Mucosa of descending colon (tissue), 3 donors: ENCODE measurements around the gene TCL1A. TPM values are rescaled to one million over a fixed set of nuclear protein-coding genes. Genes with fewer than 3 reads are reported as not detected.

ENCODE experiments used
- ATAC-seq: fragments of 200-7000 bp; cut with Tn5 transposase; one replicate; pipeline ENCODE4 v1.9.1; 2020; ENCODE audit warnings: mild to moderate bottlenecking, moderate library complexity
- DNase-seq, 3 donors: peaks; one replicate each; pipeline ENCODE4 v3.0.0-alpha.2; 2020
- H3K36me3 ChIP-seq: fragments of 200-600 bp; one replicate; pipeline ENCODE4 v1.8.0; 2021; ENCODE audit warnings: low read depth, mild to moderate bottlenecking
- H3K4me1 ChIP-seq: fragments of 200-600 bp; one replicate; pipeline ENCODE4 v1.8.0; 2021; ENCODE audit warnings: low read depth, mild to moderate bottlenecking
- H3K4me3 ChIP-seq: fragments of 200-600 bp; one replicate; pipeline ENCODE4 v1.8.0; 2021; ENCODE audit warnings: mild to moderate bottlenecking
- H3K9me3 ChIP-seq: fragments of 200-600 bp; one replicate; pipeline ENCODE4 v1.8.0; 2021; ENCODE audit warnings: mild to moderate bottlenecking
- intact Hi-C, 2 donors: fragments of 100-400 bp; cut with DNase I in 1 of 2; cut with micrococcal nuclease in 1 of 2; formaldehyde crosslinking; loops; one replicate each; pipeline versions ENCODE4 v1.11.0 to v1.11.1; 2022; cut with DNase I, micrococcal nuclease
- total RNA-seq, 3 donors: library from RNA; stranded (reverse); fragmentation: NEBNext Ultra II Directional in 2 of 3; extraction: Animal tissue kit (Norgen Biotek cat#: 25700) in 2 of 3; gene quantifications; one replicate each; pipeline versions ENCODE4 v1.2.1 to v1.2.4, GENCODE V29; 2021 to 2023
- TF ChIP-seq, protein P1 (sequence below): fragments of 200-600 bp; IDR thresholded peaks from one replicate; pipeline ENCODE4 v1.8.0; 2022; ENCODE audit warnings: antibody characterized with exemption, mild to moderate bottlenecking
- donor health status: DM: no; HTN: no; CAD: no; lungs with moderate emphysema.
- donor health status: DM: no; HTN: no; CAD: no.
- donor health status: DM: no; HTN: yes; CAD: no.

TCL1A gene
- total RNA-seq, 3 donors from 2014 or later, result 0.31 TPM; not detected in 2

DNA sequence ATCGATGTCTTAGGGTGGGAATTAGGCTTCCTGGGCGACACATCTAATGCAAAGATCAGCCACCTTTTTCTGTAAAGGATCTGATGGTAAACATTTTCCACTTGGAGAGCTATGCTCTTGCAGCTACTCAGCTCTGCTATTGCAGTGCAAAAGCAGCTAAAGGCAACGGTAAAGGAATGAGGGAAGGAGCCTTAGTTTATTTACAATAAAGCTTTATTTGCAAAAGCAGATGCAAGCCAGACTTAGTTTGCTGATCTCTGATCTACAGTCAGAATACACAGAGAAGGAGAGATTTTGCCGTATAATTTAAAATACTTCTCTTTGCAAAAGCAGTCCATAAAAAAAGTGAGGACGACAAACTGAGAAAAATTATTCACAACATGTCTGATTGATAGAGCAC is 24.5 kb downstream of the TCL1A start:
- intact Hi-C loops, result no loop called here
- DNase-seq, result no peak
- Histone ChIP-seq H3K9me3 (no peaks in the 10 kb centered on the region), H3K36me3 (no peaks in the 10 kb centered on the region), H3K4me3 (no peak overlapping the region), H3K4me1 (no peaks in the 10 kb centered on the region)
- TF ChIP-seq, protein P1, sequence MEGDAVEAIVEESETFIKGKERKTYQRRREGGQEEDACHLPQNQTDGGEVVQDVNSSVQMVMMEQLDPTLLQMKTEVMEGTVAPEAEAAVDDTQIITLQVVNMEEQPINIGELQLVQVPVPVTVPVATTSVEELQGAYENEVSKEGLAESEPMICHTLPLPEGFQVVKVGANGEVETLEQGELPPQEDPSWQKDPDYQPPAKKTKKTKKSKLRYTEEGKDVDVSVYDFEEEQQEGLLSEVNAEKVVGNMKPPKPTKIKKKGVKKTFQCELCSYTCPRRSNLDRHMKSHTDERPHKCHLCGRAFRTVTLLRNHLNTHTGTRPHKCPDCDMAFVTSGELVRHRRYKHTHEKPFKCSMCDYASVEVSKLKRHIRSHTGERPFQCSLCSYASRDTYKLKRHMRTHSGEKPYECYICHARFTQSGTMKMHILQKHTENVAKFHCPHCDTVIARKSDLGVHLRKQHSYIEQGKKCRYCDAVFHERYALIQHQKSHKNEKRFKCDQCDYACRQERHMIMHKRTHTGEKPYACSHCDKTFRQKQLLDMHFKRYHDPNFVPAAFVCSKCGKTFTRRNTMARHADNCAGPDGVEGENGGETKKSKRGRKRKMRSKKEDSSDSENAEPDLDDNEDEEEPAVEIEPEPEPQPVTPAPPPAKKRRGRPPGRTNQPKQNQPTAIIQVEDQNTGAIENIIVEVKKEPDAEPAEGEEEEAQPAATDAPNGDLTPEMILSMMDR, result no peak
- no peak for ATAC-seq

DNA sequence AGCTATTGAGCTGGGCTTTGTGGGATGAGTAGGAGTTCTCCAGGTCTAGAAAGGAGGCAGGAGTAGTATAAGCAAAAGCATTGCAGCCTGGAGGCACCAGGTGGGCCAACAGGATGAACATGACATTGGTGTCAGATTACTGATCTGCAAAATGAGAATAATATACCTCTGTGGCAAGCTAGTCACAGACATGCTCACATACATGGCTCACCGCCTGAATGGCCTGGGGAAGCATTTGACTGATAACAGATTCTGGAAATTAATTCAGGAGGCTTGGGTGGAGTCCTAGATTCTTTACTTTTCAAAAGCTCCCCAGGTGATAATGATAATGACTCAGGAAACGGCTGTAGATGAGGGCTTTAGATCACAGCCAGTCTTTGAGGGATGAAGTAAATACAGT is 27.0 kb downstream of the TCL1A start:
- TF ChIP-seq, protein P1, result no peak
- Histone ChIP-seq H3K36me3 (no peaks in the 10 kb centered on the region), H3K9me3 (no peaks in the 10 kb centered on the region), H3K4me1 (no peaks in the 10 kb centered on the region), H3K4me3 (no peak overlapping the region)
- ATAC-seq (no peak), DNase-seq (no peak)
- intact Hi-C loops, result no loop called here

DNA sequence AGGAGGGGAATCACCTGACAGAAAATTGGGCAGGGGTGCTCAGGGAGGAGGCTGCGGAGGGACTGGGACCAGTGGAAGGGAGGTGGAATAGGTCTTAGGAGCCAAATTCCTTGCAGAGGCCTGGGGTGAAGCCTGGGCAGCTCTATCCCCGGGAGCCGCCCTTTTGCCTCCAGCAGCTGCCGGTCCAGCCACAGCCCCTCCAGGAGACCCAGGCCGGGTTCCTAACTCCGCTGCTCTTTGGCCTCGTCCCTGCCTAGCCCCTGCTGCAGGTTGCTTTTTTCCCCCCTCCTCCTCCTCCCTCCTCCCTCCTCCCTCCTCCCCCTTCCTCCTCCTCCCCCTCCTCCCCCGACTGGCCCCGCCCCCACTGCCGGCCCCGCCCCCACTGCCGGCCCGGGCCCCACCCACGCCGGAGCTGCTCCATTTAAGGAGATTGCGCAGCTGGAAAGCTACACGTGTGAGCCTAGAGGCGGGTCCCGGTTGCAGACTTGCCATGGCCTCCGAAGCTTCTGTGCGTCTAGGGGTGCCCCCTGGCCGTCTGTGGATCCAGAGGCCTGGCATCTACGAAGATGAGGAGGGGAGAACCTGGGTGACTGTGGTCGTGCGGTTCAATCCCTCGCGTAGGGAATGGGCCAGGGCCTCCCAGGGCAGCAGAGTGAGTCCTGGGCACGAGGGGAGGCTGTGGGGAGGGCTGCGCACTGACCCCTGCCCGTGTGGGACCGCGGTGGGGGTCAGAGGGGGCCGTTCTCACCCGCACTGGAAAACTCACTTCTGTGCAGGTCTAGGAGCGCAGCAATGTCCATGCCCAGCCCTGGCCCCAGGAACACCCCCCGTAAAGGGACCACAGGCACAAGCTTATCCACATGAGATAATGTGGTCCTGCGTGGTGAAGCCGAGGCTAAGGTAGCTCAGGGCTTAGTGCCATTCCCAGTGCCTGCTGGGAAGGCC is 27.7 kb downstream of the TCL1A start, which contains the start of gene TCL1B:
TCL1B (plus strand) TSS at position 449 of the 945 bp plus-strand sequence; CDS start at position 491, 42 bp downstream.
- Histone ChIP-seq H3K9me3 (no peaks in the 10 kb centered on the region), H3K4me1 (no peaks in the 10 kb centered on the region), H3K36me3 (no peaks in the 10 kb centered on the region), H3K4me3 (no peak within 1 kb of the TSS)
- intact Hi-C loops, result no loop called here
- ATAC-seq (no peak), DNase-seq (no peak)
- TF ChIP-seq, protein P1, result no peak

DNA sequence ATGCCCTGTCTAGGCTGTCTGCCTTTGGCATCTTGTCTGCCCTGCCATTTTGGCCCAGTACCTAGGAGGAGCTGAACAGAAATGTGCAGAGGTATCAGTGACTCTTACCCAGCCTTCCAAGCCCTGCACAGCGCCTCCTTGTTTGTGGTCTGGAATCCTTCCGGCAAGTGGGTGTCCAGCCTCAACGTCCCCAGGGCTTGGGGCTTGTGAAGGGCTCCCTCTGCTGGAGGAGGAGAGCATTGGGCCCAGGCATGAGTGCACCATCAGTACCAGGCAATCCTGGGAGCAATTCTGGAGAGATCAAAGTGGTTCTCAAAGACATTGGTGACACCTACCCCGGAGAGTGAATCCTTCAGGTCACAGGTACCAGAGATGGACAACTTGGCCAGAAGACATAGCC is 30.1 kb downstream of the TCL1A start:
- H3K4me1 ChIP-seq, result no peaks in the 10 kb centered on the region
- DNase-seq (peak in 2 of 3 donors; percentile 34 to 41), ATAC-seq (peak; percentile 65)
- no peaks in the 10 kb centered on the region for H3K36me3 ChIP-seq
- intact Hi-C loops, result no loop called here
- H3K4me3 ChIP-seq, result no peak overlapping the region
- no peaks in the 10 kb centered on the region for H3K9me3 ChIP-seq
- TF ChIP-seq, protein P1, result peak; percentile 34

DNA sequence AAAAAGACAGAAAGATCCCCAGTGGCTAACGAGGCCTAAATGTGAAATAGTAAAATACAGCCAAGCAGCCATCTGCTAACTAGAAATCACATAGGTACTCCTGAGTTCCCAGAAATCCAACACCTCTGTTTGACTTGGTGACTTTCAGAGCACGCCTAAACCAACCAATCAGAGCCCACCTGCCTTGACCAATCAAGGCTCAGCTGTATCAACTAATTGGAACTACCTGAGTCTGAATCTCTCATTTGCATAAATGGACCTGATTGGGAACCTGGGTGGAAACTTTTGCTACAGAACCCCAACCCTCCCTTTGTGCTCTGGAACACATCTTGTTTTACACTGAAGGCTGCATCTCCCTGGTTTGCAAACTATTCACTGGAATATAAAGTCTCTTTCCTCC is 32.8 kb downstream of the TCL1A start:
- intact Hi-C loops, result no loop called here
- DNase-seq (no peak), ATAC-seq (no peak)
- Histone ChIP-seq H3K36me3 (no peaks in the 10 kb centered on the region), H3K4me1 (no peaks in the 10 kb centered on the region), H3K4me3 (no peak overlapping the region), H3K9me3 (no peaks in the 10 kb centered on the region)
- TF ChIP-seq, protein P1, result no peak
